HepG2 (cell line): ENCODE data around the gene AFDN. TPM values are rescaled to one million over a fixed set of nuclear protein-coding genes. Genes with fewer than 3 reads are reported as not detected.

ENCODE experiments used
- AHR ChIP-seq: IDR thresholded peaks from 2 replicates; pipeline ENCODE4 v1.6.1; 2018; ENCODE audit warnings: missing genetic modification reagents, missing compliant biosample characterization
- ATF7-NPFF ChIP-seq: sonication (generic); formaldehyde crosslinking; IDR thresholded peaks from 2 replicates; pipeline ENCODE4 v1.8.1; 2023; ENCODE audit warnings: mild to moderate bottlenecking, low read depth, missing genetic modification reagents, moderate library complexity
- EED ChIP-seq: sonication (generic); formaldehyde crosslinking; IDR thresholded peaks from 2 replicates; pipeline ENCODE4 v1.5.0; 2020; ENCODE audit warnings: mild to moderate bottlenecking, missing genetic modification reagents
- ERF ChIP-seq: IDR thresholded peaks from 2 replicates; pipeline ENCODE4 v1.6.1; 2018; ENCODE audit warnings: missing biosample characterization, missing genetic modification reagents
- KMT2A ChIP-seq: sonication (generic); formaldehyde crosslinking; IDR thresholded peaks from 2 replicates; pipeline ENCODE4 v1.4.0; 2020; ENCODE audit warnings: missing genetic modification reagents
- MIER3 ChIP-seq: IDR thresholded peaks from 2 replicates; pipeline ENCODE4 v1.6.1; 2016; ENCODE audit warnings: missing compliant biosample characterization, borderline replicate concordance
- PHB2 ChIP-seq: fragments of 450-650 bp; IDR thresholded peaks from 2 replicates; pipeline ENCODE4 v1.6.1; 2018; ENCODE audit not compliant: partially characterized antibody
- SCMH1 ChIP-seq: sonication (generic); formaldehyde crosslinking; IDR thresholded peaks from 2 replicates; pipeline ENCODE4 v1.9.0; 2021; ENCODE audit warnings: missing genetic modification reagents, mild to moderate bottlenecking, borderline replicate concordance
- SRSF1 ChIP-seq: fragments of 200-400 bp; formaldehyde crosslinking; optimal IDR thresholded peaks from 2 replicates; pipeline ENCODE3; 2017; ENCODE audit warnings: mild to moderate bottlenecking, low read depth, low read length, moderate library complexity
- SRY ChIP-seq: sonication (generic); formaldehyde crosslinking; IDR thresholded peaks from 2 replicates; pipeline ENCODE4 v1.8.0; 2022; ENCODE audit warnings: mild to moderate bottlenecking, missing genetic modification reagents
- TP53 ChIP-seq: sonication (generic); formaldehyde crosslinking; conservative IDR thresholded peaks from 2 replicates; pipeline ENCODE4 v1.4.0; 2020; ENCODE audit warnings: missing genetic modification reagents
- YEATS4 ChIP-seq: sonication (generic); formaldehyde crosslinking; IDR thresholded peaks from 2 replicates; pipeline ENCODE4 v1.4.0; 2020; ENCODE audit warnings: missing genetic modification reagents, borderline replicate concordance
- ZKSCAN5 ChIP-seq: sonication (generic); formaldehyde crosslinking; IDR thresholded peaks from 2 replicates; pipeline ENCODE4 v1.5.1; 2020; ENCODE audit warnings: mild to moderate bottlenecking, missing genetic modification reagents
- ZMYM4 ChIP-seq: sonication (generic); formaldehyde crosslinking; IDR thresholded peaks from 2 replicates; pipeline ENCODE4 v1.8.1; 2023; ENCODE audit warnings: mild to moderate bottlenecking, missing genetic modification reagents
- ZNF160 ChIP-seq: sonication (generic); formaldehyde crosslinking; IDR thresholded peaks from 2 replicates; pipeline ENCODE4 v1.8.0; 2022; ENCODE audit warnings: mild to moderate bottlenecking, inconsistent platforms, missing genetic modification reagents
- ZNF230 ChIP-seq: sonication (generic); formaldehyde crosslinking; IDR thresholded peaks from 2 replicates; pipeline ENCODE4 v1.4.0; 2020; ENCODE audit warnings: mild to moderate bottlenecking, missing genetic modification reagents
- ZNF256 ChIP-seq: sonication (generic); formaldehyde crosslinking; conservative IDR thresholded peaks from 2 replicates; pipeline ENCODE4 v1.4.0; 2020; ENCODE audit warnings: missing genetic modification reagents
- ZNF33B ChIP-seq: sonication (generic); formaldehyde crosslinking; IDR thresholded peaks from 2 replicates; pipeline ENCODE4 v1.5.1; 2020; ENCODE audit warnings: mild to moderate bottlenecking, missing genetic modification reagents
- ZNF530 ChIP-seq: sonication (generic); formaldehyde crosslinking; IDR thresholded peaks from 2 replicates; pipeline ENCODE4 v1.5.0; 2020; ENCODE audit warnings: low read depth, mild to moderate bottlenecking, missing genetic modification reagents
- ZNF746 ChIP-seq: sonication (generic); formaldehyde crosslinking; IDR thresholded peaks from 2 replicates; pipeline ENCODE4 v1.8.0; 2022; ENCODE audit warnings: mild to moderate bottlenecking, missing genetic modification reagents
- ZNF766 ChIP-seq: sonication (generic); formaldehyde crosslinking; IDR thresholded peaks from 2 replicates; pipeline ENCODE4 v1.5.0; 2020; ENCODE audit warnings: missing genetic modification reagents, borderline replicate concordance
- polyA plus RNA-seq, 8 experiments: library from polyadenylated mRNA; depleted of rRNA in 3 of 8; stranded (reverse) in 7 of 8; unstranded in 1 of 8; fragments of >200 nt; fragmentation: Illumina TruSeq in 4 of 8; extraction: Trizol in 4 of 8; gene quantifications; 2 replicates each; pipeline versions ENCODE4 v1.2.1 to v1.2.3, GENCODE V29; 2011 to 2016; ENCODE audit warnings: low read depth in 4 of 8, missing spikeins in 1 of 8, mixed read lengths in 1 of 8; ENCODE audit not compliant: insufficient read depth in 1 of 8
- total RNA-seq, 5 experiments: library from RNA; depleted of rRNA; stranded (reverse); fragments of >200 nt; fragmentation: Illumina TruSeq; extraction: Trizol; gene quantifications; 2 replicates each; pipeline ENCODE4 v1.2.3, GENCODE V29; 2016; ENCODE audit warnings: low read depth in 1 of 5
- TF ChIP-seq, protein P1 (sequence below): sonication (generic); formaldehyde crosslinking; IDR thresholded peaks from 2 replicates; pipeline ENCODE4 v1.5.1; 2020; ENCODE audit warnings: mild to moderate bottlenecking, missing genetic modification reagents, borderline replicate concordance
- TF ChIP-seq, protein P2 (sequence below): sonication (generic); formaldehyde crosslinking; IDR thresholded peaks from 2 replicates; pipeline ENCODE4 v1.4.0; 2020; ENCODE audit warnings: missing genetic modification reagents, borderline replicate concordance
- TF ChIP-seq, protein P3 (sequence below): sonication (generic); formaldehyde crosslinking; IDR thresholded peaks from 2 replicates; pipeline ENCODE4 v1.5.0; 2020; ENCODE audit warnings: mild to moderate bottlenecking, missing genetic modification reagents

The AFDN gene
- total and polyA plus RNA-seq, 2 of the 13 experiments (the other 11 are each of a cell fraction or from before 2014, with no cell fraction given) = 136 to 151 TPM

DNA sequence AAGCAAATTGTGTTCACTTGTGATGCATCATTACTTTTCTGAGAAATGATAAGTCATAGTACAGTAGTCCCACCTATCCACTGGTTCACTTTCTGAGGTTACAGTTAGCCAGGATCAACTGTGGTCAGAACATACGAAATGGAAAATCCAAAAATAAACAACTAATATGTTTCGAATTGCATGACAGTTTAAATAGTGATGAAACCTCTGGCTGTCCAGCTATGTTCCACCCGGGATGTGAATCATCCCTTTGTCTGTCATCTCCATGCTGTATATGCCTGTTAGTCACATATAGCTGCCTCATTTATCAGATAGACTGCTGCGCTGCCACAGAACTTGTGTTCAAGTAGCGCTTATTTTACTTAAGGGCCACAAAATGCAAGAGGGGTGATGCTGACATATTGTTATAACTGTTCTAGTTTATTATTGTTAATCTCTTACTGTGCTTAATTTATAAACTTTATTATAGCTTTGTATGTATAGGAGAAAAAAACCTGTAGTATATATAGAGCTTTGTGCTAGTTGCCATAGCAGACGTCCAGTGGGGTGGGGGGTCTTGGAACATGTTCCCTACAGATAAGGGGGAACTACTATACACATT lies 29.2 kb downstream of the AFDN start (continued):
- no peak for TF ChIP-seq ZNF766 (CRISPR knock-in tag)
- no peak for TF ChIP-seq SRY (CRISPR knock-in tag)
- TF ChIP-seq ZNF230 = no peak
- TF ChIP-seq MIER3 = peak; percentile 58
- no peak for TF ChIP-seq ATF7-NPFF (CRISPR knock-in tag)
- TF ChIP-seq YEATS4 (CRISPR knock-in tag) = no peak
- no peak for TF ChIP-seq ZKSCAN5 (CRISPR knock-in tag)
- TF ChIP-seq, protein P1, sequence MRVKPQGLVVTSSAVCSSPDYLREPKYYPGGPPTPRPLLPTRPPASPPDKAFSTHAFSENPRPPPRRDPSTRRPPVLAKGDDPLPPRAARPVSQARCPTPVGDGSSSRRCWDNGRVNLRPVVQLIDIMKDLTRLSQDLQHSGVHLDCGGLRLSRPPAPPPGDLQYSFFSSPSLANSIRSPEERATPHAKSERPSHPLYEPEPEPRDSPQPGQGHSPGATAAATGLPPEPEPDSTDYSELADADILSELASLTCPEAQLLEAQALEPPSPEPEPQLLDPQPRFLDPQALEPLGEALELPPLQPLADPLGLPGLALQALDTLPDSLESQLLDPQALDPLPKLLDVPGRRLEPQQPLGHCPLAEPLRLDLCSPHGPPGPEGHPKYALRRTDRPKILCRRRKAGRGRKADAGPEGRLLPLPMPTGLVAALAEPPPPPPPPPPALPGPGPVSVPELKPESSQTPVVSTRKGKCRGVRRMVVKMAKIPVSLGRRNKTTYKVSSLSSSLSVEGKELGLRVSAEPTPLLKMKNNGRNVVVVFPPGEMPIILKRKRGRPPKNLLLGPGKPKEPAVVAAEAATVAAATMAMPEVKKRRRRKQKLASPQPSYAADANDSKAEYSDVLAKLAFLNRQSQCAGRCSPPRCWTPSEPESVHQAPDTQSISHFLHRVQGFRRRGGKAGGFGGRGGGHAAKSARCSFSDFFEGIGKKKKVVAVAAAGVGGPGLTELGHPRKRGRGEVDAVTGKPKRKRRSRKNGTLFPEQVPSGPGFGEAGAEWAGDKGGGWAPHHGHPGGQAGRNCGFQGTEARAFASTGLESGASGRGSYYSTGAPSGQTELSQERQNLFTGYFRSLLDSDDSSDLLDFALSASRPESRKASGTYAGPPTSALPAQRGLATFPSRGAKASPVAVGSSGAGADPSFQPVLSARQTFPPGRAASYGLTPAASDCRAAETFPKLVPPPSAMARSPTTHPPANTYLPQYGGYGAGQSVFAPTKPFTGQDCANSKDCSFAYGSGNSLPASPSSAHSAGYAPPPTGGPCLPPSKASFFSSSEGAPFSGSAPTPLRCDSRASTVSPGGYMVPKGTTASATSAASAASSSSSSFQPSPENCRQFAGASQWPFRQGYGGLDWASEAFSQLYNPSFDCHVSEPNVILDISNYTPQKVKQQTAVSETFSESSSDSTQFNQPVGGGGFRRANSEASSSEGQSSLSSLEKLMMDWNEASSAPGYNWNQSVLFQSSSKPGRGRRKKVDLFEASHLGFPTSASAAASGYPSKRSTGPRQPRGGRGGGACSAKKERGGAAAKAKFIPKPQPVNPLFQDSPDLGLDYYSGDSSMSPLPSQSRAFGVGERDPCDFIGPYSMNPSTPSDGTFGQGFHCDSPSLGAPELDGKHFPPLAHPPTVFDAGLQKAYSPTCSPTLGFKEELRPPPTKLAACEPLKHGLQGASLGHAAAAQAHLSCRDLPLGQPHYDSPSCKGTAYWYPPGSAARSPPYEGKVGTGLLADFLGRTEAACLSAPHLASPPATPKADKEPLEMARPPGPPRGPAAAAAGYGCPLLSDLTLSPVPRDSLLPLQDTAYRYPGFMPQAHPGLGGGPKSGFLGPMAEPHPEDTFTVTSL (CRISPR knock-in tag) = no peak
- no peak for TF ChIP-seq PHB2
- TF ChIP-seq ZMYM4 (CRISPR knock-in tag) = no peak
- TF ChIP-seq ERF (CRISPR knock-in tag) = 0 out of 2 replicates have a peak, but pooled peaks have one; percentile 49
- TF ChIP-seq ZNF33B = no peak
- TF ChIP-seq, protein P2, sequence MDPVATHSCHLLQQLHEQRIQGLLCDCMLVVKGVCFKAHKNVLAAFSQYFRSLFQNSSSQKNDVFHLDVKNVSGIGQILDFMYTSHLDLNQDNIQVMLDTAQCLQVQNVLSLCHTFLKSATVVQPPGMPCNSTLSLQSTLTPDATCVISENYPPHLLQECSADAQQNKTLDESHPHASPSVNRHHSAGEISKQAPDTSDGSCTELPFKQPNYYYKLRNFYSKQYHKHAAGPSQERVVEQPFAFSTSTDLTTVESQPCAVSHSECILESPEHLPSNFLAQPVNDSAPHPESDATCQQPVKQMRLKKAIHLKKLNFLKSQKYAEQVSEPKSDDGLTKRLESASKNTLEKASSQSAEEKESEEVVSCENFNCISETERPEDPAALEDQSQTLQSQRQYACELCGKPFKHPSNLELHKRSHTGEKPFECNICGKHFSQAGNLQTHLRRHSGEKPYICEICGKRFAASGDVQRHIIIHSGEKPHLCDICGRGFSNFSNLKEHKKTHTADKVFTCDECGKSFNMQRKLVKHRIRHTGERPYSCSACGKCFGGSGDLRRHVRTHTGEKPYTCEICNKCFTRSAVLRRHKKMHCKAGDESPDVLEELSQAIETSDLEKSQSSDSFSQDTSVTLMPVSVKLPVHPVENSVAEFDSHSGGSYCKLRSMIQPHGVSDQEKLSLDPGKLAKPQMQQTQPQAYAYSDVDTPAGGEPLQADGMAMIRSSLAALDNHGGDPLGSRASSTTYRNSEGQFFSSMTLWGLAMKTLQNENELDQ (CRISPR knock-in tag) = no peak
- TF ChIP-seq EED (CRISPR knock-in tag) = no peak
- no peak for TF ChIP-seq ZNF256 (CRISPR knock-in tag)
- no peak for TF ChIP-seq AHR (CRISPR knock-in tag)
- TF ChIP-seq ZNF530 = no peak
- no peak for TF ChIP-seq SCMH1 (CRISPR knock-in tag)
- TF ChIP-seq TP53 (CRISPR knock-in tag) = no peak
- no peak for TF ChIP-seq ZNF160
- TF ChIP-seq KMT2A = no peak
- TF ChIP-seq SRSF1 = no peak
- TF ChIP-seq, protein P3, sequence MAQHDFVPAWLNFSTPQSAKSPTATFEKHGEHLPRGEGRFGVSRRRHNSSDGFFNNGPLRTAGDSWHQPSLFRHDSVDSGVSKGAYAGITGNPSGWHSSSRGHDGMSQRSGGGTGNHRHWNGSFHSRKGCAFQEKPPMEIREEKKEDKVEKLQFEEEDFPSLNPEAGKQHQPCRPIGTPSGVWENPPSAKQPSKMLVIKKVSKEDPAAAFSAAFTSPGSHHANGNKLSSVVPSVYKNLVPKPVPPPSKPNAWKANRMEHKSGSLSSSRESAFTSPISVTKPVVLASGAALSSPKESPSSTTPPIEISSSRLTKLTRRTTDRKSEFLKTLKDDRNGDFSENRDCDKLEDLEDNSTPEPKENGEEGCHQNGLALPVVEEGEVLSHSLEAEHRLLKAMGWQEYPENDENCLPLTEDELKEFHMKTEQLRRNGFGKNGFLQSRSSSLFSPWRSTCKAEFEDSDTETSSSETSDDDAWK = no peak
- no peak for TF ChIP-seq ZNF746 (CRISPR knock-in tag)
